GM12872 (cell line): Measurements from ENCODE around the gene SLC2A2.

Experiments
- TF ChIP-seq, protein P1 (sequence below): IDR thresholded peaks from 3 replicates; pipeline ENCODE4 v1.5.1; 2011; ENCODE audit warnings: low read depth, mild to moderate bottlenecking, low read length, moderate library complexity; ENCODE audit not compliant: insufficient read depth

SLC2A2 gene

DNA sequence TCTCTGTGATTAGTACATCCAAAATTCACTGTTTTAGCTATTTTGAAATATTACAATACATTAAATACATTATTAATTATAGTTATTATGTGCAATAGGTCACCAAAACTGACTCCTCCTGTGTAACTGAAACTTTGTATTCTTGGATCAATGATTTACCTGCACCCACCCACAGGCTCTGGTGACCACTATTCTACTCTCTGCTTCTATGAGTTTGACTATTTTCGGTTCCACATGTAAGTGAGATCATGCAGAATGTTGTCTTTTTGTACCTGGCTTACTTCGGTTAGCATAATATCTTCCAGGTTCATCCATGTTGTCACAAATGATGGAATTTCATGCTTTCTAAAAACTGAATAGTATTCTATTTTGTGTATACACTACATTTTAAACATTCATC lies 43.8 kb downstream of the SLC2A2 start:
- TF ChIP-seq, protein P1, sequence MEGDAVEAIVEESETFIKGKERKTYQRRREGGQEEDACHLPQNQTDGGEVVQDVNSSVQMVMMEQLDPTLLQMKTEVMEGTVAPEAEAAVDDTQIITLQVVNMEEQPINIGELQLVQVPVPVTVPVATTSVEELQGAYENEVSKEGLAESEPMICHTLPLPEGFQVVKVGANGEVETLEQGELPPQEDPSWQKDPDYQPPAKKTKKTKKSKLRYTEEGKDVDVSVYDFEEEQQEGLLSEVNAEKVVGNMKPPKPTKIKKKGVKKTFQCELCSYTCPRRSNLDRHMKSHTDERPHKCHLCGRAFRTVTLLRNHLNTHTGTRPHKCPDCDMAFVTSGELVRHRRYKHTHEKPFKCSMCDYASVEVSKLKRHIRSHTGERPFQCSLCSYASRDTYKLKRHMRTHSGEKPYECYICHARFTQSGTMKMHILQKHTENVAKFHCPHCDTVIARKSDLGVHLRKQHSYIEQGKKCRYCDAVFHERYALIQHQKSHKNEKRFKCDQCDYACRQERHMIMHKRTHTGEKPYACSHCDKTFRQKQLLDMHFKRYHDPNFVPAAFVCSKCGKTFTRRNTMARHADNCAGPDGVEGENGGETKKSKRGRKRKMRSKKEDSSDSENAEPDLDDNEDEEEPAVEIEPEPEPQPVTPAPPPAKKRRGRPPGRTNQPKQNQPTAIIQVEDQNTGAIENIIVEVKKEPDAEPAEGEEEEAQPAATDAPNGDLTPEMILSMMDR: no peak

DNA sequence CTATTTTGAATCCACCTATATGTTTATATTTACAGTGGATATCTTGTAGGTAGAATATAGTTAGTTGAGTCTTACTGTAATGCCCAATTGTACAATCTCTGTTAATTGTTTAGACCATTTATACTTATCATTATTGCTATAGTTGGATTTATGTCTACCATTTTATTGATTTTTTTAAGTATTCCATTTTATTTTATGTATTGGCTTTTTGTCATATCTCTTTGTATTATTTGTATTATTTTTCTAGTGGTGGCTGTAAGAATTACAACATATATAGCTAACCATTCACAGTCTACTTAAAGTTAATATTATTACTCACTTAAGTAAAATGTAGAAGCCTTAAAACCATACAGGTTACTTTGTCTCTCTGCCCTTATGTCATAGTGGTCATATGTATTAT lies 46.1 kb downstream of the SLC2A2 start:
- TF ChIP-seq, protein P1: peak; percentile 3; the same call in 1 of the 3 replicates

DNA sequence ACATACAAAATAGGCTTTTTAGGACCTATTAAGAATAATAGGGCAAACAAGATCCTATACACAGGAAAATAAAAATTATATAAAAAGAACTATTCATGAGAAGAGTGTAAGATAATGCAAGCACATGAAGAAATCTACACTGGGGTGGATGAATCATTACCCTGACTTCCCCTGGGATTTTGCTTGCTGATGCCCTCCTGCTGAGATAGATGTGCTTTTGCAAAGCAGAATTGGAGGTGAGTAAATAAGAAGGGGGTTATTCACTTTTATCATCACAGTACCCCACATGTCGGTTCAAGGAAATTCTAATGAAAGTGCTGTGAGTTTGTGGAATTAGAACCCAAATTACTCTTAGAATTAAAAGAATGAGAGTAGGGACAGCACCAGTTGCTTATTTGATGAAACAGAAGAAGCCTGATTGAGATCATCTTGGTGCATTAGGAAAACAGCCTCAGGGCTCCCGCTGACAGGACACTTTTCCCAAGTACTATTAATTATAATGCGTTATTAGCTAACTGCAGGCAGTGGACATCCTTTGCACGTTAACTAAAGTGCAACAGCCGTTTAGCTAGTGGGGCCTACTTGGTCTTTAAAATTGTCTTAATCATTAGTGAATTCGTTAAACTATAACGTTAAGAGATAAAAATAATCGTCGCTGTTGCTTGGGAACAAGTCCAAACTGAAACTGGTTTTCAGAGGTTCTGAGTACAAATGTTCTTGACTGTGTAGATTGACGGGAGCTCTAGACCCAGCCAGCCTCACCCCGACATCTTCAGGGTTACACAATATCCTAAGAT lies 48.4 kb downstream of the SLC2A2 start:
- TF ChIP-seq, protein P1: no peak

DNA sequence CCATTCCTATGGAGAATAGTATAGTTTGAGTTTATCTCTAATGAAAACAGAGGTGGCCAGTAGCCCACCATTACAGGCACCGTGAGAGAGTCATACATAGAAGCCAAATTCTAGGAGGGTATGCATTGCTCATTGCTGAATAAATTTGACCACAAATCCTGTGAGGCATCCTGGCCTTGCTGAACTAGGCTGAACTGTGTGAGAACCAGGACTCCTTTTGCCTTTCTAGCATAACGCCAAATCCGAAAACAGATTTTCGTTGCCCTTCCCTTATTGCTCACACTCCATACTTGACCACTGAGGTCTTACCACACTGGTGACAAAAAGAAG lies 50.4 kb downstream of the SLC2A2 start:
- TF ChIP-seq, protein P1: no peak

DNA sequence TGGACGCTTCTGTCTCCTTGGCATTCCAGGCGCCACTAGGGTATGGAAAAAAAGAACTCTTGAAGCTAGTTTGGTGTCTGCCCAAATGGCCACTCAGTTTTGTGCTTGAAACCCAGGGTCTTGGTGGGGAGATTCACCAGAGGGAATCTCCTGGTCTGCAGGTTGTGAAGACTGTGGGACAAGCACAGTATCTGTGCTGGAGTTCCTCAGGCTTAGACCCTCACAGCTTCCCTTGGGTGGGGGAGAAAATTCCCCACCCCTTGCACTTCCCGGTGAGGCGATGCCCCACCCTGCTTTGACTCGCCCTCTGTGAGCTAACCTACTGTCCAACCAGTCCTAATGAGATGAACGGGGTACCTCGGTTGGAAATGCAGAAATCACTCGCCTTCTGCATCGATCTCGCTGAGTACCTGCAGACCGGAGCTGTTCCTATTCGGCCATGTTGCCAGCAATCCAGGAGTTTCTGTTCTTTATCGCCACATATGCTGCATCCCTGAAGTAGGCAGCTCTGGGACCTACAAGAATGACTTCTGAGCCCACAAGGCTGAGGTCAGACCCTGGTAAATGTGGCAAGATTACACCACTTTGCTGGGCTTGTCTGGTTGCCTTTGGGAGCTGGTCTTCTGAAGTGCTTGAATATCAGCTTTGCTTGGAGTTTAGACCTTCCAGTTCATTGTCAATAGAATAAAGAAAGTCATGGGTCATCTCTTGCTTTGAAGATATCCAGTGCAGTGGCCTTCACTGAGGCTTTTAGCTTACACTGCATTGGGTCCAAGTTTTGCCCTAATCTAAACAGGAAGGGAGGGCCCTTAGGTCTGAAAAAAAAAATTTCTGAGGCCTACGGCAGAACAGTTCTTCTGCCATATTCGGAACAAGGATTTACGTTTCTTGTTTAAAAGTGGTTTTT lies 51.0 kb downstream of the SLC2A2 start:
- TF ChIP-seq, protein P1: no peak

DNA sequence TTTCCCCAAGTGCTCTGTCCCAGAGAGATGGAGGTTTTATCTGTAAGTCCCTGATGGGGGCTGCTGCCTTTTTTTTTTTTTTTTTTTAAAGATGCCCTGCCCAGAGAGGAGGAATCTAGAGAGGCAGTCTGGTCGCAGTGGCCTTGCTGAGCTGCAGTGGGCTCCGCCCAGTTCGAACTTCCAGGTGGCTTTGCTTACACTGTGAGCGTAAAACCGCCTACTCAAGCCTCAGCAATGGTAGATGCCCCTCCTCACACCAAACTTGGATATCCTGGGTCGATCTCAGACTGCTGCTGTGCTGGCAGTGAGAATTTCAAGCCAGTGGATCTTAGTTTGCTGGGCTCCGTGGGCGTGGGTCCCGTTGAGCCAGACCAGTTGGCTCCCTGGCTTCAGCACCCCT lies 51.6 kb downstream of the SLC2A2 start:
- TF ChIP-seq, protein P1: no peak

DNA sequence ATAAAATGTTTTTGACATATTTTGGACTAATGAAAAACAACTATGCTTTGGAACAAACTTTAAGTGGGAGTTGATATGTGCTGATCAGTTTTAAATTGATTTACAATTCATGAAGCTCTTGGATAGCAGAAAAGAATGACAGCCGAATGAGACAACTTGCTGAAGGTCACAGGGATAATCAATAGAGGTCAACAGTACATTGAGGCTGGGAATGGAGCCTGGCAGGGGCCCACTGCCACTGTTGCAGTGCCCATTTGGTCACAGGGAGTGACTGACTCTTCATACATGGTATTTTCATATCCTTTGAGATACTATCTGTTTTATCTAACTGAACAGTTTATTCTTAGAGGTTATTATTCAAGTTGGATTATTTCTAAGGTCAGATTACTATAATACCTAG lies 59.4 kb downstream of the SLC2A2 start:
- TF ChIP-seq, protein P1: no peak
